Tibial artery (tissue), 4 donors: ENCODE measurements around the gene ANKRD44.

ENCODE experiments used
- DNase-seq, 2 donors: peaks; one replicate each; pipeline ENCODE4 v3.0.0-alpha.2; 2019
- H3K27ac ChIP-seq, 2 donors: fragments of 200-600 bp; sonication (generic) in 1 of 2; 1 replicate in 1 of 2; 2 replicates in 1 of 2; pipeline ENCODE4 v1.5.1; 2018 to 2019; ENCODE audit warnings: mild to moderate bottlenecking in 1 of 2
- H3K27me3 ChIP-seq, 2 donors: fragments of 200-600 bp; sonication (generic) in 1 of 2; one replicate each; pipeline versions ENCODE4 v1.5.1 to v1.6.0; 2016 to 2019
- H3K36me3 ChIP-seq, 3 donors: fragments of 200-600 bp; sonication (generic) in 2 of 3; one replicate each; pipeline ENCODE4 v1.5.1; 2016 to 2019; ENCODE audit warnings: mild to moderate bottlenecking in 2 of 3
- H3K4me1 ChIP-seq, 4 donors: fragments of 200-600 bp; sonication (generic) in 2 of 4; 1 replicate in 3 of 4; 2 replicates in 1 of 4; pipeline ENCODE4 v1.5.1; 2016 to 2019
- H3K4me3 ChIP-seq, 2 donors: fragments of 200-600 bp; sonication (generic) in 1 of 2; 1 replicate in 1 of 2; 2 replicates in 1 of 2; pipeline ENCODE4 v1.5.1; 2018 to 2019; ENCODE audit warnings: mild to moderate bottlenecking in 2 of 2
- H3K9me3 ChIP-seq, 3 donors: fragments of 200-600 bp; sonication (generic) in 1 of 3; one replicate each; pipeline ENCODE4 v1.5.1; 2016 to 2019
- CTCF ChIP-seq, 2 experiments: fragments of 200-600 bp in 1 of 2; fragments of 450-650 bp in 1 of 2; IDR thresholded peaks; one replicate each; pipeline ENCODE4 v1.5.1; 2017 to 2019; ENCODE audit warnings: antibody characterized with exemption in 2 of 2, mild to moderate bottlenecking in 1 of 2, moderate library complexity in 1 of 2
- intact Hi-C: fragments of 100-400 bp; cut with DNase I; formaldehyde crosslinking; loops from one replicate; pipeline ENCODE4 v1.15.0; 2023; ENCODE audit warnings: low total_unique reads

ANKRD44 gene

DNA sequence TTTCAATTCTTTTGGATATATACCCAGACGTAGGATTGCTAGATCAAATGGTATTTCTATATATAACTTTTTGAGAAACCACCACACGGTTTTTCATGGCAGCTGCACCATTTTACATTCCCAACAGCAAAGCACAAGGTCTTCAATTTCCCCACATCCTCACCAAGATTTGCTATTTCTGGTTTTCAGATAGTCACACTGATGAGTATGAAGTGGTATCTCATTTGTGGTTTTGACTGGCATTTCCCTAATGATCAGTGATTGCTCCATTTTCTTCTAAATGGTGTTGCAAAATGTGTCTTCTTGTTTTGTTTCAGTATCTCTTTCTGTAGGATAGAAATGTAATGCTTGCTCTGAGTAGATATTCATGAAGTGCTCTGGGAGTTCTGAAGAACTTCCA, 52.0 kb downstream of the ANKRD44 start:
- Histone ChIP-seq H3K27ac (no peak overlapping the region), H3K4me1 (peaks cover 0 to 24% (median 7%) of the 10 kb centered on the region in 4 donors), H3K36me3 (no peaks in the 10 kb centered on the region), H3K4me3 (no peak overlapping the region), H3K27me3 (no peaks in the 10 kb centered on the region), H3K9me3 (no peaks in the 10 kb centered on the region)
- intact Hi-C loops: no loop called here
- no peak for DNase-seq
- TF ChIP-seq CTCF (IDR thresholded peaks at IDR 0.05): no peak

- Histone ChIP-seq H3K27me3 (no peaks in the 10 kb centered on the region), H3K9me3 (no peaks in the 10 kb centered on the region), H3K4me3 (no peak overlapping the region), H3K27ac (no peak overlapping the region), H3K4me1 (peaks cover 0 to 21% (median 7%) of the 10 kb centered on the region in 4 donors), H3K36me3 (no peaks in the 10 kb centered on the region)
- intact Hi-C loops: no loop called here
- DNase-seq: no peak
- TF ChIP-seq CTCF (IDR thresholded peaks at IDR 0.05): no peak
Measured at GRCh38 chr2:197256547-197257170, 53.9 kb downstream of the ANKRD44 start.

DNA sequence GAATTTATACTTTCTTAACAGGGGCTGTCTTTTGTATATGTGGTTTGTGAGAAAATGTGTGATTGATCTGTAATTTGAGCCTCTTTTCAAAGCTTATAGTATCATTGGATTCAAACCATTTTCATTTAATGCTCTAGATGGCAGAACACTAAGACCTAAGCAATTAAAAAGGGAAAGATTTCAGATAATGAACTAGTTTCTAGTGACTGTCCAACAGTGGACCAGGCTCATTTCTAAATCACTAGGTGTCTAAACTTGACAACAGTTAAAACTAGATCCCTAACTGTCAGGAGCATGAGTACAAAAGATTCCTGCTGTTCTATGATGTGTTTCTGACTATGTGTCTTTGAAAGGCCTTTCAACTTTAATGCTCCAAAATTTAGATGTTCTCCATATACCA, 54.6 kb downstream of the ANKRD44 start:
- H3K4me3 ChIP-seq: peak overlapping the region in 1 of 2 donors; percentile 25
- DNase-seq: no peak
- H3K27me3 ChIP-seq: no peaks in the 10 kb centered on the region
- peak overlapping the region; percentile 41 to 52 for H3K27ac ChIP-seq
- H3K9me3 ChIP-seq: no peaks in the 10 kb centered on the region
- peaks cover 0 to 24% (median 7%) of the 10 kb centered on the region in 4 donors for H3K4me1 ChIP-seq
- H3K36me3 ChIP-seq: no peaks in the 10 kb centered on the region
- TF ChIP-seq CTCF (IDR thresholded peaks at IDR 0.05): no peak
- intact Hi-C loops: no loop called here

- peak overlapping the region in 1 of 2 donors; percentile 25 for H3K4me3 ChIP-seq
- peak overlapping the region; percentile 41 to 52 for H3K27ac ChIP-seq
- TF ChIP-seq CTCF (IDR thresholded peaks at IDR 0.05): no peak
- intact Hi-C loops: no loop called here
- H3K36me3 ChIP-seq: no peaks in the 10 kb centered on the region
- no peaks in the 10 kb centered on the region for H3K27me3 ChIP-seq
- peak; percentile 73 to 84 for DNase-seq
- peaks cover 0 to 26% (median 7%) of the 10 kb centered on the region in 4 donors for H3K4me1 ChIP-seq
- H3K9me3 ChIP-seq: no peaks in the 10 kb centered on the region
Measured at GRCh38 chr2:197255543-197255942, 55.0 kb downstream of the ANKRD44 start.

GRCh38 chr2:197254776-197255530, 55.6 kb downstream of the ANKRD44 start:
- H3K27ac ChIP-seq: peak overlapping the region; percentile 41 to 52
- H3K4me1 ChIP-seq: peaks cover 0 to 26% (median 7%) of the 10 kb centered on the region in 4 donors
- TF ChIP-seq CTCF (IDR thresholded peaks at IDR 0.05): no peak
- no peak for DNase-seq
- intact Hi-C loops: no loop called here
- H3K9me3 ChIP-seq: no peaks in the 10 kb centered on the region
- no peaks in the 10 kb centered on the region for H3K27me3 ChIP-seq
- H3K36me3 ChIP-seq: no peaks in the 10 kb centered on the region
- peak overlapping the region in 1 of 2 donors; percentile 25 for H3K4me3 ChIP-seq
